Amygdala (tissue), 56 donors: Measurements from ENCODE around the gene CENPC.

Experiments
- DNase-seq, 56 donors: peaks; one replicate each; lab custom pipeline; 2025; lab: John Stamatoyannopoulos, UW

The CENPC gene

GRCh38 chr4:67430989-67431388, 114.3 kb downstream of the CENPC start:
- DNase-seq, result no peak

GRCh38 chr4:67428819-67429218, 116.5 kb downstream of the CENPC start:
- no peak for DNase-seq
